Measurements from ENCODE around the gene MRPL32.

MRPL32 gene

GRCh38 chr7:42952328-42952727 lies 20.2 kb downstream of the MRPL32 start:
- in situ Hi-C loops (cut with HindIII; ENCODE audit: low pct_ligation_motif_present, low pct_unique_long_range_greater_than_20kb, low sequenced_read_pairs): no loop called here
- DNase-seq: no peak

DNA sequence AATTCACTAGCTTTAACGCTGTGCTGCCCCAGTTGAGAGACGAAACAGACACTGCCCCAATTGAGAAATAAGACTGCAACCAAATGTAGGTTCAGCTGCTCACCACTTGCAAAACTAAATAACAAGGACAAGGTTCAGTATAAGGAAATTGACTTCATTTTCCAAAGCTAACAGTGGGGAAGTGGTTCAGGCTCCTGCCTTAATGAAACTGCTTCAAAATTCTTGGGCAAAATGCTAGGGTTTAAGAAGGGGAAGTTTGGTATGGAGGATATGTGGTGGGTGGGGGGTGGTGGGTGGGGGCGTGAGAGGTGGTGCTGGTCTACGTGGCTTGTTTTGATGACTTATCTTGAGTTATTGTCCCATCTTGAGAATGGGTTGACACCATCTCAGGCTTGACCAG lies 21.8 kb downstream of the MRPL32 start:
- no peak for DNase-seq
- in situ Hi-C loops (cut with HindIII; ENCODE audit: low pct_ligation_motif_present, low pct_unique_long_range_greater_than_20kb, low sequenced_read_pairs): no loop called here

DNA sequence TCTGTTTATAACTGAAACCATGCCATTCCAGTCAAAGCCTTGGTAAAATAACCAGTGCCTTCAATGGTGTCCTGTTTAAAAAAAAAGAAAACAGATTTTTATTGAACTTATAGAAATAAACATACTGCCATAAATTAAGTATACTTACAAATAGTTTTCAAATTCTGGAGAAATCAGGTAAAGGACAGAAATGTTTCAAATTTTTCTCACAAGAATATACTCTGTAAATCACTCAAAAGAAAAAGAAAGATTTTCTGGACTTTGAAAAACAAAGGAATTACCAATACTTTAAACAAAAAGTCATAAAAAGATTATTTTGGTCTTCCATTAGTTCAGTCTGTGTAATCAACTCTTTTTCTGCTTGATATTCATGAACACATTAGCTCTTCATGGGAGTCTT lies 23.9 kb downstream of the MRPL32 start:
- DNase-seq: no peak
- in situ Hi-C loops (cut with HindIII; ENCODE audit: low pct_ligation_motif_present, low pct_unique_long_range_greater_than_20kb, low sequenced_read_pairs): no loop called here

GRCh38 chr7:42959549-42959948 lies 27.4 kb downstream of the MRPL32 start:
- in situ Hi-C loops (cut with HindIII; ENCODE audit: low pct_ligation_motif_present, low pct_unique_long_range_greater_than_20kb, low sequenced_read_pairs): no loop called here
- DNase-seq: no peak

DNA sequence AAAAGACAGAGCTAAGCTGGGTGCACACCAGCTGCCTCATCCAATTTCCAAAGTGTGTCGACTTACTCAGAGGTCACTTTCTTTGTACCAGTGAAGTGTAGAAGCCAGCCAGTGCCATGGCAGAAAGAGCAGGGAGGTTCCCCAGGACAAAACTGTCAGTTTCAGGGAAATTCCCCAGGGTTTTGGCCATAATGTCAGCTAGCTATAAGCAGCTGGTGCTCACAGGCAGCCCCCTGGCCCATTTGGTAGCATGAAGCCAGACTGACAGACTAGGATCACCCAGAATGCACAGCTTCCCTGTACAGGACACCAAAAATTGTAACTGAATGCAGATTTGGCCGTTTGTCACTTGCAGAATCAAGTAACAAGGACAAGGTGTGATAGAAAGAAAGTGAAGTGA lies 28.6 kb downstream of the MRPL32 start:
- no peak for DNase-seq
- in situ Hi-C loops (cut with HindIII; ENCODE audit: low pct_ligation_motif_present, low pct_unique_long_range_greater_than_20kb, low sequenced_read_pairs): no loop called here

DNA sequence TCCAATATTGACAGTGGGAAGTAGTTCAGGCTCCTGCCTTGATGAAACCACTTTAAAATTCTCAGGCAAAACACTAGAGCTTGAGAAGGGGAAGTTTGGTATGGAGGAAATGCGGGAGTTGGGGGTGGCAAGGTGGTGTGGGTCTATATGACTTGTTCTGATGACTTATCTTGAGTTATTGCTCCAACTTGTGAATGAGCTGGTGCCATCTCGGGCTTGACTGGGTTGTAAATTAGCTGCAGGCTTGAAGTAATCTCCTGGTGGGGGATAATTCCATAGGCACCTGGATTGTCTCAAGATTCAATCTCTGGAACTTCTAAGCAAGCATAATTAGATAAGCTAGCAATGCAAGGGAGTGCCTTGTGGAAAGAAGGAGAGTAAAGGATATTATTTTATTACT lies 29.0 kb downstream of the MRPL32 start:
- in situ Hi-C loops (cut with HindIII; ENCODE audit: low pct_ligation_motif_present, low pct_unique_long_range_greater_than_20kb, low sequenced_read_pairs): no loop called here

DNA sequence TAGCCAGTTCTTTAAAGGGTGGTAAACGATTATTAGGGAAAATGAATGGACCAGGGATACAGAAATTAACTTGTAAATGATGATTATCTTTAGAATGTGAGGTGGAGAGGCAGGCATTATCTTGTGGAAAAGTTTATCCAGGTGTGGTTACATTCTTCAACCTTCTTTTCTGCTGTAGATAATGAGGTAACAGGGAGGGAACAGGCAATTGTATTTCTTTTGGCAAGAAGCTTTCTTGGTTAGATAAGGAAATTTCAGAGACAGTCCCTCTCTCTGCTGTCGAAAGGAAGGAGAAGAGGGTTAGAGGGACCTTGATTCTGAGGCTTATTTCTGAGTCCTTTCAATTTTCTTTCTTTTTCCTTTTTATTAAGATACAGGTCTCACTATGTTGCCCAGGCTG lies 32.1 kb downstream of the MRPL32 start:
- in situ Hi-C loops (cut with HindIII; ENCODE audit: low pct_ligation_motif_present, low pct_unique_long_range_greater_than_20kb, low sequenced_read_pairs): no loop called here
- no peak for DNase-seq

More for the DNA sequence above, 29.0 kb downstream of the MRPL32 start:
- no peak for DNase-seq

GRCh38 chr7:42964849-42965805 lies 33.0 kb downstream of the MRPL32 start:
- no peak for DNase-seq
- in situ Hi-C loops (cut with HindIII; ENCODE audit: low pct_ligation_motif_present, low pct_unique_long_range_greater_than_20kb, low sequenced_read_pairs): no loop called here

GRCh38 chr7:42967391-42967790 lies 35.2 kb downstream of the MRPL32 start:
- no peak for DNase-seq
- in situ Hi-C loops (cut with HindIII; ENCODE audit: low pct_ligation_motif_present, low pct_unique_long_range_greater_than_20kb, low sequenced_read_pairs): no loop called here

- in situ Hi-C loops (cut with HindIII; ENCODE audit: low pct_ligation_motif_present, low pct_unique_long_range_greater_than_20kb, low sequenced_read_pairs): no loop called here
- no peak for DNase-seq
Measured at GRCh38 chr7:42972699-42973500, 40.7 kb downstream of the MRPL32 start.

DNA sequence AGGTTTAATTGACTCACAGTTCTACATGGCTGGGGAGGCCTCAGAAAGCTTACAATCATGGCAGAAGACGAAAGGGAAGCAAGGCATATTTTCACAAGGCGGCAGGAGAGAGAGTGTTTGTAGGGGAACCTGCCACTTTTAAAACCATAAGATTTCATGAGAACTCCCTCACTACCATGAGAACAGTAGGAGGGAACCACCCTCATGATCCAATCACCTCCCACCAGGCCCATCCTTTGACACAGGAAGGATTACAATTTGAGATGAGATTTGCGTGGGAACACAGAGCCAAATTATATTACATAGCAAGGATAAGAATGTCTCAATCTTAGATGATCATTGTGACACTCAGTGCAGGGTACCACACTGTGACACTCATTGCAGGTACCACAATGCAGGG lies 44.2 kb downstream of the MRPL32 start:
- in situ Hi-C loops (cut with HindIII; ENCODE audit: low pct_ligation_motif_present, low pct_unique_long_range_greater_than_20kb, low sequenced_read_pairs): no loop called here
- no peak for DNase-seq

GRCh38 chr7:42978496-42978895 lies 46.3 kb downstream of the MRPL32 start:
- in situ Hi-C loops (cut with HindIII; ENCODE audit: low pct_ligation_motif_present, low pct_unique_long_range_greater_than_20kb, low sequenced_read_pairs): no loop called here
- DNase-seq: no peak

GRCh38 chr7:42980084-42980483 lies 47.9 kb downstream of the MRPL32 start:
- DNase-seq: no peak
- in situ Hi-C loops (cut with HindIII; ENCODE audit: low pct_ligation_motif_present, low pct_unique_long_range_greater_than_20kb, low sequenced_read_pairs): no loop called here

GRCh38 chr7:42980514-42980913 lies 48.3 kb downstream of the MRPL32 start:
- in situ Hi-C loops (cut with HindIII; ENCODE audit: low pct_ligation_motif_present, low pct_unique_long_range_greater_than_20kb, low sequenced_read_pairs): no loop called here
- DNase-seq: no peak

- DNase-seq: no peak
- in situ Hi-C loops (cut with HindIII; ENCODE audit: low pct_ligation_motif_present, low pct_unique_long_range_greater_than_20kb, low sequenced_read_pairs): no loop called here
Measured at GRCh38 chr7:42981601-42982000, 49.4 kb downstream of the MRPL32 start.

DNA sequence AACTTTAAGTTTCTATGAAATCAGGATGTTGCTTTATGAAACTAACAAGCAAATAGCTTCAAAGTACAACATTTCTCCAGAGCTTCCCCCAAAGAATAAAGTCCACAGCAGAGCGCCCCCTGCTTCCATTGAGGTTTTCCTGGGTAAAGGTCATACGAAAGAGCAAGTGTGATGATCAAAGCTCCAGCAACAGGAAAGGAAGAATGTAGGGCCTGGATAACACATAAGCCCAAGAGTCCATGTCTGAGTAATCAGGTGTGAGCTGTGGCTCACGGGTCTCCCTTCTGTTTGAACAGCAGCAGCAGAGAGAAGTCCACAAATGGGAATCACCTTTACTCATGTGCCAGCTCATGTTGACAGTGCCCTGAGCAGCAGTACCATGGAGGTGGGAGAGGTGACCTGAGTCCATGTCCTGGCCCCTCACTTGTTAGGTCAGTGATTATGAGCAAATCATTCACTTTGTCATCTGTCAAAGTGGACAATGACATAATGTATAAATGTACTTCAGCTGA lies 50.5 kb downstream of the MRPL32 start:
- in situ Hi-C loops (cut with HindIII; ENCODE audit: low pct_ligation_motif_present, low pct_unique_long_range_greater_than_20kb, low sequenced_read_pairs): no loop called here
- no peak for DNase-seq

DNA sequence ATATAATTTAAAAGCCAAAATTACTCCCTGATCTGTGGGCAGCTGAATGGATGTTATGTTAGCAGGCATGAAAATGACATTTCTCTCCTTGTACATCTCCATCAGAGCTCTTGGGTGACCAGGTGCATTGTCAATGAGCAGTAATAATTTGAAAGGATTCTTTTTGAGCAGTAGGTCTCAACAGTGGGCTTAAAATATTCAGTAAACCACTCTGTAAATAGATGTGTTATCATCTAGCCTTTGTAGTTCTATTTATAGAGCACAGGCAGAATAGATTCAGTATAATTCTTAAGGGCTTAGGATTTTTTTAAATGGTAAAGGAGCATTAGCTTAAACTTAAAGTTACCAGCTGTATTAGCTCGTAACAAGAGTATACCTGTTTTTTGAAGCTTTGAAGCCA lies 52.0 kb downstream of the MRPL32 start:
- no peak for DNase-seq
- in situ Hi-C loops (cut with HindIII; ENCODE audit: low pct_ligation_motif_present, low pct_unique_long_range_greater_than_20kb, low sequenced_read_pairs): no loop called here

DNA sequence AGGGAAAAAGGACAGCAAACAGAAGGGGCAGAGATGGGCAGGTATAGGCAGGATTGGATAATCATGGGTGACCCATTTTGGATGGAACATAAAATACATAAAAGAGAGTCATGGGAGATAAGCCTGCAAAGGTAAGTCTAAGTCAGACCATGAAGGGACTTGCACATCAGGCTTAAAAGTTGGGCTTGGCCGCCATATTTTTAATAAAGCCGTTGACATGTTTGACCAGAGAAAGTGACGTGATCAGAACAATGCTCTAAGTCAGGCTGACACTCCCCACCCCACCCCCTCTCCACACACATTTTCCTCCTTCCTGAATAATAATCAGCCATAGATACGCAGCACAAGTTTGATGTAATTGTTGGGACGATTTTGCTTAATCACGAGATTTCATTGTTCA lies 54.0 kb downstream of the MRPL32 start:
- no peak for DNase-seq
- in situ Hi-C loops (cut with HindIII; ENCODE audit: low pct_ligation_motif_present, low pct_unique_long_range_greater_than_20kb, low sequenced_read_pairs): no loop called here

DNA sequence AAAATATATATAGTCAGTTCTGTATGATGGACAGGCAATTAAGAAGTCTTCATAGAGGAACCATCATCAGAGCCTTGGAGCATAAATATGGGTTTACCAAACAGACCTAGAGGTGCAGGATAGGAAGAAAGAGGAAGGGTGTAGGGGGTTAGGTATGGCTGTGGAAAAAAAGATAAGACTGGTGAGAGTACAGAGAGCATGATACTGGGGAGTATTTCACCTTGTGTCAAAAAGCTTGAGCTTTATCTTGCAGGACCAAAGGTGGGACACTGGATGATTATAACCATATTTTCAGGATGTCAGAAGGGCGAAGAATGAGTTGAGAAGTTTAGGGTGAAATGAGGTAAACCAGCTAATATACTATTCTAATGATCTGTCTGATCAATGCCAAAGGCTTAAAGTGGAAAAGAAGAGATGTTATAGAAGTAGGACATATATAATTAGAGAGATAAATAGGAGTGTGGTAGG lies 54.6 kb downstream of the MRPL32 start:
- in situ Hi-C loops (cut with HindIII; ENCODE audit: low pct_ligation_motif_present, low pct_unique_long_range_greater_than_20kb, low sequenced_read_pairs): no loop called here
- DNase-seq: no peak

Measured in ACHN (cell line).